Ramos (cell line): ENCODE results near the gene STAG1.
"Not testable (repeated sequence)": the region's sequence is repeated elsewhere in the genome, so short reads cannot be mapped to it uniquely, and the experiment has no call there.

ENCODE experiments used
- in situ Hi-C: fragments of 300-500 bp; cut with MboI; formaldehyde crosslinking; loops from one replicate; pipeline ENCODE4 v1.14.3; 2022; ENCODE audit warnings: low sequenced_read_pairs; ENCODE audit not compliant: unreplicated experiment

The STAG1 gene

DNA sequence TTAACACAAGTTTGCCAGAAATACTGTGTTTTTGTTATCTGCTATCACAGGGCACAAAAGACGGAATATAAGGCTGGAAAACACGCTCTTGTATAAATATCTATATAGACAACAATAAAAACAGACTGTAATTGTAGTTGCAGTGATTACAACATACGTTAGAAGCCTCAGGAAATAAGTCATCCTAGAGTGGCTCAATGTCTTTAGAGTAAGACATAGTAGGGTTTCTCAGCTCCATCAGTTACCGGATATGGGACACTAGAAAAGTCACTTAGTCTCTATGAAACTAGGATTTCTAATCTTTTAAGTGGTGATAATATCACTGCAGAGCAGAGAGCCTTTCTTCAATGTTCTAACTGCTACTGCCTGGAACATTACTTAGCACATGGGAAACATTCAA is 208.8 kb downstream of the STAG1 start:
- in situ Hi-C loops, result no loop called here

DNA sequence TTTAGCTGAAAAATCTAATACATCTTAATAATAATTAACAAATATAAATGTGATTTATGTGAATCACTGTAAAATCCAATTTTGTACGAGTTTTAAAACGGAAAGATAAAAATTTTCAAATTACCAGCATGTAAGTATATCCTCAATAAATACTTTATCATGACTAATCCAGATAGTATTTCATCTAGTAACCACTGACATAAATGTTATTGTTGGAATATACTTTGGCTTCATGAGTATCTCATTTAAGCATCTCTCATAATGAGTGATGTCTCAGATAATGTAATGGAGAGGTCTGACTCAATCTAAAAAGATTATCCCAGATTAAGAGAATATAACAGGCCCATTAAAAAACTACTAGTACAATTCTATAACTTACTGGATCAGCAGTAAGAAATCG is 216.3 kb downstream of the STAG1 start:
- in situ Hi-C loops, result no loop called here

DNA sequence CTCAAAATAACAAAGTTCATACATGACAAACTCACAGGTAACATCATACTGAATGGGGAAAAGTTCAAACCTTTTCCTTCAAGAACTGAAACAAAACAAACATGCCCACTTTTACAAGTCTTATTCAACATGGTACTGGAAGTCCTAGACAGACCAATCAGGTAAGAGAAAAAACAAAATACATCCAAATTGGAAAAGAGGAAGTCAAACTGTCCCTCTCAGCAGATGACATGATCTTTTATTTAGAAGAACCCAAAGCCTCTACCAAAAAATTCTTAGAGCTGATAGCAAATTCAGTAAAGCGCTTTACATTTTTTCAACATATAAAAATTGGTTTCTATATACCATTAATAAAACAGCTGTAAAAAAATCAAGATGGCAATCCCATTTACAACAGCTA is 219.4 kb downstream of the STAG1 start:
- in situ Hi-C loops, result no loop called here

DNA sequence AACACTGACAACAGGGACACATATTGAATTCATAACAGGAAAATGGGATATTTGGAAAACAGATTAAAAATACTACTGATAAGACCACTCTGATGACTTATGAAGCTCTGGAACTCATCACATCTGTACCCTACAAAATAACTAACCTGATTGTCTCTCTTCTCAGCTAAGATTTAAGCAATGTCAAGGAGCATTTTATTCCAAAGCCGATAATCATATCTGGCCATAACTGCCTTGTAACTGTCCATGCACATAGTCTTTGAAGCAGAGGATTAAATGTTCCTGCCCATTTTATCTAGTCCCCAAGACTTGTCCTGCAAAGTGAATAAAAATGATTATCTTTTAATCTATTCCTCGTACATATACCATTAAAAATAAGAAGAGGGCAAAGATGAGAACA is 234.1 kb downstream of the STAG1 start:
- in situ Hi-C loops, result no loop called here

DNA sequence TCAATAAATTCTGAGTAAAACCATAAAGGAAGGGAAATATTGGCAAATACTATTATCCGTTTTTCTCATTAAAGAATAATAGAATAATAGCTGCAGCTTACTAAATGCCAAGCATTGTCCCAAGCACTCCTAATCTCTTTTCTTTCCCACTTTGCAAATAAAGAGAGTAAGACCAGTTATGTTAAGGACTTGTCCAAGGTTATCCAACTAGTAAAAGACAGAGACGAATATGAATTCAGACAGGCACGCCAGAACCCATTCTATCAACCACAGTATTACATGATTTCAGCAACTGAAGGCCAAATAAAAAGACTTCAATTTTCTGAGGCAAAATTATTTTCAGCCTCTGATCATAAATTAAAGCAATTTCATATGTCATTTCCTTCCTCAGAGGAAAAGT is 235.5 kb downstream of the STAG1 start:
- in situ Hi-C loops, result no loop called here

DNA sequence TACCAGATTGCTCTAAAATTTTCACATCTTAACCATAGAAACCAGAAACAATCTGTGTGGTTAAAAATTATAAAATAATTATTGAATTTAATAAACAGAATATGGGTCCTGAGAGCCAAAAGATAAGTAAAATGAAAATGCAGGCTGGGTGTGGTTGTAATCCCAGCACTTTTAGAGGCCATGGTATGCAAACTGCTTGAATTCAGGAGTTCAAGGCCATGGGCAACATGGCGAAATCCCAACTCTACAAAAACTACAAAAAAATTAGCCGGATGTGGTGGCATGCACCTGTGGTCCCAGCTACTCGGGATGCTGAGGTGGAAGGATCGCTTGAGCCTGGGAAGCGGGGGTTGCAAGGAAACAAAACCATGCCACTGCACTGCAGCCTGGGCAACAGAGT is 236.1 kb downstream of the STAG1 start:
- in situ Hi-C loops, result no loop called here

DNA sequence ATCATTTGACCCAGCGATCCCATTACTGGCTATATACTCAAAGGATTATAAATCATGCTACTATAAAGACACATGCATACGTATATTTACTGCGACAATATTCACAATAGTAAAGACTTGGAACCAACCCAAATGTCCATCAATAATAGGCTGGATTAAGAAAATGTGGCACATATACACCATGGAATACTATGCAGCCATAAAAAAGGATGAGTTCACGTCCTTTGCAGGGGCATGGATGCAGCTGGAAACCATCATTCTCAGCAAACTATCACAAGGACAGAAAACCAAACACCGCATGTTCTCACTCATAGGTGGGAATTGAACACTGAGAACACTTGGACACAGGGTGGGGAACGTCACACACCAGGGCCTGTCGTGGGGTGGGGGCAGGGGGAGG is 237.6 kb downstream of the STAG1 start:
- in situ Hi-C loops, result not testable (repeated sequence)

DNA sequence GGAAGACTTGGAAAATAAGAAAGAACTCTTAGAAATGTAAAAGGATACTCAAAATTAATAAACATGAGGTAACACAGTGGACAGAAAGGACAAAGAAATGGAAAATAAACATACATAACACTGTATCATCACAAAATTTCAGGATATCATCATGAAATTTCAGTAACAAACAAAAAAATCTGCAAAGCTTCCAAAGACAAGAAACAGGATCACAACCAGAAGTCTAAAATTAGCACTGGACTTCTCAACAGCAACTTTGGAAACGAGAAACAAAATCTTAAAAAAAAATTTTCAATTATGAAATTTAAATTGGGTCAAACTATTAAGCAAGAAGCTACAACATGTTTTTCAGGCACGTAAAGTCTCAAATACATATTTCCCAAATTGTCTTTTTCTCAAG is 238.8 kb downstream of the STAG1 start:
- in situ Hi-C loops, result no loop called here

DNA sequence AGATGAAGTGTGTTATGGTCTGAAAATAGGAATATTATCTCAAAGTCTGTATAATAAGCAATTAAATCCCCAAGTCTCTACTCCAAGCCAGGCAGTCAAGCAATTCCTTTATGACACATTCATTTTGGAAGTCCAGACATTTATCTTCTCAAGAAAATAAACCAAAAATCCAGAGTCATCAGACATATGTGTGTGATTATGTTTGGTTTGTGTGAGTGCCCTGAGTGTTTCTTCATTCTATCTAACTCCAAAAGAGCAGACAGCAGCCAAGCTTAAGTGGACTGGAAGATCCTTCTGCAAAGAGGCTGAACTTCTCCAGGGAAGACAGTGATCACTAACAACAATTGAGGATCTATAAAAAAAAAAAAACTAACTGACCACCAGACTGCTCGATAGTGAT is 239.8 kb downstream of the STAG1 start:
- in situ Hi-C loops, result no loop called here

DNA sequence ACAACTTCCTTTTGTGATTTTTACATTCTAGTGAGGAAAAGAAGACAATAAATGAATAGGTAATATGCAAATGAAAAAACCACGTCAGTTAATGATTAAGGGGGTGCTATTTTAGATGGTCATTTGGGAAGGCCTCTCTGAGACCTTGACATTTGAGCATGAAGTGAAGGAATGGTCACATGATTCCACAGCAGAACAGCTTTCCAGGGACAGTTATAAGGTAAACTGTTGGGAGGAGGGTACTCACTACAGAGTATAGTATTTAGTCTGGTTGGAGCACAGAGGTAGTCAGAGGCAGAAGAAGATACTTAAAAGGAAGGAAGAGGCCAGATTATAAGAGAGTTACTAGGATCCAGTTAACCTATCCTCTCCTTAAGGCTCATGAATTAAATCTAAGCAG is 246.5 kb downstream of the STAG1 start:
- in situ Hi-C loops, result no loop called here

DNA sequence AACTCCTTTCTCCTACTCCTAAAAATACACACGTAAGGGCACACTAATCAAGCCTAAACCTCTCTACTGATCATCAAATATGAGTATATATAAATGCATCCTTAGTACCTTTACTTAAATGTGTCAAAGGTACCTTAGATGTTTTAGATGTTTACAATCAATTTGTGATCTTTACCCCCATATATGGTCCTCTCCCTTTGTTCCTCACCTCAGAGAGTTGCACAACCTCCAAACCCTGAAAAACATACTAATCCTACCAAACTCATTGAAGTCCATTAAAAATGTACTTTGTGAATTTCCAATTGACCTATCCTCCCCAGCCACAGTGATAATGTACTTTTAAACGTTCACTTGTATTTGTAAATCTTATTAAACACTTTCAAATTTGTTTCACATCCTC is 249.1 kb downstream of the STAG1 start:
- in situ Hi-C loops, result no loop called here

DNA sequence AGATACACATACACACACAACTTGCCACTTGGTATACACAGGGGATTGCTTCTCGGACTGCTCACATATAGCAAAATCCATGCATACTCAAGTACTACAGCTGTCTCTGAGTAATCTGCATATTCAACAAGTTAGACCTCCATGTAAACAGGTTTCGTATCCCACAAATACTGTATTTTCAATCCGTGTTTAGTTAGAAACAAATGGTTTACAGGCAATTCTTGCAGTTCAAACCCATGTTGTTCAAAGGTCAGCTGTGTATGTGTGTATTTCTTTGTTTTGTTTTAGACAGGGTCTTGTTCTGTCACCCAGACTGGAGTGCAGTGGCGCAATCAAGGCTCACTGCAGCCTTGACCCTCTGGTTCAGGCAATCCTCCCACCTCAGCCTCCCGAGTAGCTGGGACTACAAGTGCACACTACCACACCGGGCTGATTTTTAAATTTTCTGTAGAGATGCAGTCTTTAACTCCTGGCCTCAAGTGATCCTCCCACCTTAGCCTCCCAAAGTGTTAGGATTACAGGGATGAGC is 253.2 kb downstream of the STAG1 start:
- in situ Hi-C loops, result no loop called here

DNA sequence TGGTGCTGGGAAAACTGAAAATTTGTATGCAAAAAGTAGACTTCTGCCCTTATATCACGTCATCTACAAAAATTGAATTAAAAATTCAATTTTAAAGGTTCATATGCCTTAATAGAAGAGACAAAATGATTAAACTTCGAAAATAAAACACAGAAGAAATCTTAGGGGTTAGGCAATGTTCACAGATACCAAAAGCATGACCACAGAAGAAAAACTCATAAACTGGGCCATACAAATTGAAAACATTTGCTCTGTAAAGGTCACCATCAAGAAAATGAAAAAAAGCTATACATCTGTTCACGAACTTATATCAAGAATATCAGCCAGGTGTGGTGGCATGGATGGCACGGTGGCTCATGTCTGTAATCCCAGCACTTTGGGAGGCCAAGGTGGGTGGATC is 257.0 kb downstream of the STAG1 start:
- in situ Hi-C loops, result no loop called here

DNA sequence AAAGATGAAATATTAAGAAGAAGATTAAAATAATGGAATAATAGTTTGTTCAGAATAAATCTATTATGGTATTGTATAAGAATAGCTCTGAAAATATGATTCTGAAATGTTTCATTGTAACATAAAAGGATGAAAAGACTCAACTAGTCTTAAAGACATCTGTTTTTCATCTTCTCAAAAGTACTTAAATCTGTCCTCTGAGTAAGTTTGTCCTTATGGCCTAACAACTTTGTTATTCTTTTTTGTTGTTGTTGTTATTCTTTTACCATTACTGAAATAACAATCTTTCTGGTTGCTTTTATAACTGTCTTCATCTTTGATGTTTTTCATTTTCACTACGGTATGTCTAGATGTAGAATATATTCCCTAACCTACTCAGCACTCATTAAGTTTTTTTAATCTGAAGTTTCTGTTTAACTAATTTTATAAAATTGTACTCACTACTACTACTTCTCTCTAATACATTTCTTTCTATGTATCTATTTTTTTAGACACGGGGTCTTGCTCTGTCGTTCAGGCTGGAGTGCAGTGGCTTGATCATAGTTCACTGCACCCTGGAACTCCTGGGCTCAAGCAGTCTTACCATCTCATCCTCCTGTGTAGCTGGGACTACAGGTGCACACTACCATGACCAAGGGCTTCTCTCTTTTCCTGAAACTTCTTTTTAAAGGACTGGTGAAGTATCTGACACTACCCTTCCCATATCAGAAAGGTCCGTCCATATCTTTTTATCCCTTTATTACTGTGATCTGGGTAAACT is 261.4 kb downstream of the STAG1 start:
- in situ Hi-C loops, result no loop called here

DNA sequence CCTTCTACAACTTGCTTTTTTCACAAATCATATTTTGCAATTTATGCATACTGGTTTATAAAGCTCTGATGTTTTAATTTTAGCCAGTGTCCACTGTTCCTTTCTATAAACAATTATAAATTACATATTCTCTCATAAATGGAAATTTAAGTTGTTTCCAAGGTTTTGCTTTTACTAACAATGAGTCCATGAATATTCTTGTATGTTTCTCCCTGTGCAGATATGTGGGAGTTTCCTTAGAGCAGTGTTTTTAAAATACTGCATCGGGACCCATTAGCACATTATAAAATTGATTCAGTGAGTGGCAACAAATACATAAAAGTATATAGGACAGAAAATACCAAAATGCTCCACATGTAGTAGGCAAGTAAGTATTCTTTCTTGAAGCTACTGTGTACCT is 266.4 kb downstream of the STAG1 start:
- in situ Hi-C loops, result no loop called here

DNA sequence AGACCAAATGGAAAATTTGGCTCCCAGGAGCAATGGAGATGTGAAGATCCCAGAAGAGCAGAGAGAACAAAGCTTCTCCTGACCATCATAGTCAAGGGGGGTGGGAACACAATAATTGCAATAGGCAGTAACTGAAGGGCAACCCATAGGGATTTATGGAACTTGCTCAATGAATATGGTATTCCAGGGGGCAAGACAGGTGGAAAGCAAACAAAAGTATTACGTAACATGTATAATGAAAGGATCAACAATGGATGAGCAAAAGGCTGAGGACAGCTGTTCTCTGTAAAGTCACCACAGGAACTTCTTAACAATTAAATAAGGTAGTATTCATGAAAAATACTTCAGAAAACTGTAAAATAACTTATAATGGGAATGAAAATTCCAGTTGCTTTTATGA is 275.9 kb downstream of the STAG1 start:
- in situ Hi-C loops, result no loop called here

DNA sequence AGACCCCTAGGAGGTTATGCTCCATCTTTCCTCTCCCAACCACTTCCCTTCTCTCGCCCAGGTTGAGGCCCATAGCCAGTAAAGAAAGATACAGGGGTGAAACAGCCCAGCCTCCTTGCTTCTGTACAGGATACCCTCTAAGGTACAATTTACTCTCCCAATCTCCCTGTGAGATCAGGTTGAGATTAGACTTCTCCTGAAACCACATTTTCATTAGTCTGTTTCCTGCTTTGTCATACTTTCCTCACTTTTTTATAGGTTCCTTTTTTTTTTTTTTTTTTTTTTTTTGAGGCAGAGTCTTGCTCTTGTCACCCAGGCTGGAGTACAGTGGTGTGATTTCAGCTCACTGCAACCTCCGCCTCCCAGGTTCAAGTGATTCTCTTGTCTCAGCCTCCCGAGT is 277.3 kb downstream of the STAG1 start:
- in situ Hi-C loops, result not testable (repeated sequence)

DNA sequence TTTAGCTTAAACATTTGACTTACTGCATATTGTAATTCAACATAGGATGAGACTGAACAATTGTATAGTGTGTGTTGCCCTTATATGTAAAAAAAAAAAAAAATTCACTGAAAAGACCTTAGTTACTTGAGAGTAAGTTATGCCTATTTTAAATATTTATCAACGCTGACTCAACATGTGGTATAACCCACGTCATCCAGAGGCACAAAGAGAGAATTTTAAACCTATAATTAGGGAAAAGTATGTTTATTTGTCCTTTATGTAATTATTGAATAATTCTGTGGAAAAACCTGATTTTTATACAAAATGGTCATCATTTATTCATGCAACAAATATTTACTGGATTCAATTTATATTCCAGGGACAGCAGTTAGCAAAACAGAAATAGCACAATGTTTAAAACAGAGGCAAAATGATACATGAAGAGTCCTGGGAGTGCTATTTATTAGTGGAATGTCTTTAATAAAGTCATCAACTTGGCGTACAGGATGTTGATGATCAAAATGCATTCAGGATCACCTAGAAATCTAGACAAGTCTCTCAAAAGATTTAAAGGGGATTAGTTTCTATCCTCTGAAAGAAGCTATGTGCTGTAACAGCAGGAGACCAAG is 278.4 kb downstream of the STAG1 start:
- in situ Hi-C loops, result no loop called here

DNA sequence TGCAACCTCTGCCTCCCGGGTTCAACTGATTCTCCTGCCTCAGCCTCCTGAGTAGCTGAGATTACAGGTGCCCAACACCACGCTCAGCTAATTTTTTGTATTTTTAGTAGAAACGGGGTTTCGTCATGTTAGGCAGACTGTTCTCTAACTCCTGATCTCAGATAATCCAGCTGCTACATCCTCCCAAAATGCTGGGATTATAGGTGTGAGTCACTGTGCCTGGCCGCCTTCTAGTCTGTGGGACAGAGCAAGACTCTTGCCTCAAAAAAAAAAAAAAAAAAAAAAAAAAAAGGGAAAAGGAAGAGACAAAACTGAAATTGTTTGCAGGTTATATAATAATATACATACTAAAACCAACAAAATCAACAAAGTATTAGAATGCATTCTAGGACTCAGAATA is 286.9 kb downstream of the STAG1 start:
- in situ Hi-C loops, result no loop called here

DNA sequence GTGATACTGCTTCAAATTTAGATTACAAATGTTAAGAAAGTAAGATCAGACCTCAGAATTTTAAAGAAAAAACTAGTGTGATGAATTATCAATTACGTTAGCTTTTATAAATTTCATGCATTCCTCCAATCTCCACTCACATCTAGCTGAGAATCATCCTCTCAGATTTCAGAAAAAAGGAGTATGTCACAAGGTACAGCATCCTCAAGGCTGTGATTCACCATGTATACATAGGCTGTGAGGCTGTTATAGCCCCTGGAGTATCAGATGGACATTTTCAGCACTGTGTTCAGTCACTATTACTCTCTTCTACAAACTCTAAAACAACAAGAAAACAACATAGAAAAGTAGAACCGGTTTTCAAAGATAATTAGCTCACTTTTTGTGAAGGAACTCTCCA is 287.7 kb downstream of the STAG1 start:
- in situ Hi-C loops, result no loop called here

DNA sequence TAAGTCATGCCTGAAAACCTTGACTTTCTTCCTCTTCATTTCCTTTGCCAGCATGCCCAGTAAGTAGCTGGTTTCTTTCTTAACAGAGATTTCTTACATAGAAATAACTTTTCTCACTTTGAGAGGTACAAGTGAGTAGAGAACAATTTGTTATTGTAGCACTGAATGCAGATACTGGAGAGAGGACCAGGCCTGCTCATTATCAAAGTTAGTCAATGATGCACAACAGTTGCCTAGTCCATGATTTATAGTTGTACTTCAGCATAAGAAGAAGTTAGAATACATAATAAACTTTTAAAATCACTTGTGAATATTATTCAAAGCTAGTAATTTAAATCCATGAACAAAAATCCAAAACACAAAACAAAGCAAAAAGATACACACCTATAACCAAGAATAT is 289.0 kb downstream of the STAG1 start:
- in situ Hi-C loops, result no loop called here

DNA sequence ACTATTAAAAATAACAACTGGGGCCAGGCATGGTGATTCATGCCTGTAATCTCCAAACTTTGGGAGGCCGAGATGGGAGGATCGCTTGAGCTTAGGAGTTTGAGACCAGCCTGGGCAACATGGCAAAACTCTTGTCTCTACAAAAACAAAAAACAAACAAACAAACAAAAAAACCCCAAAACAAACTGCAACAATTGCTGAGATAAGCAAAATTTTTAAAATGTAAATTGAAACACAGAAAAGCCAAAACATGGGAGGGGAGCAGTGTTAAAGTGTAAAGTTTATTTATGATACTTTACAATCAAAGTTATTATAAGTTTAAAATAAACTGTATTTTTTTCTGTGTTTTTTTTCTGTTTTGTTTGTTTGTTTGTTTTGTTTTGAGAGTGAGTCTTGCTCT is 294.4 kb downstream of the STAG1 start:
- in situ Hi-C loops, result no loop called here
